Parathyroid adenoma (tissue), 2 donors: ENCODE measurements around the gene SELENOI.
A peak's percentile ranks its signal among the peaks of the same experiment; 100 is the strongest.

Source experiments
- H2AFZ ChIP-seq: fragments of 300-600 bp; sonication (generic); one replicate; pipeline ENCODE4 v1.7.0; 2017; ENCODE audit warnings: antibody characterized with exemption, mild to moderate bottlenecking
- H3K27ac ChIP-seq: fragments of 300-600 bp; sonication (generic); one replicate; pipeline ENCODE4 v1.7.0; 2017
- H3K27me3 ChIP-seq: fragments of 300-600 bp; sonication (generic); one replicate; pipeline ENCODE4 v1.7.0; 2017; ENCODE audit warnings: low read length; ENCODE audit not compliant: control insufficient read depth, insufficient read depth
- H3K36me3 ChIP-seq: fragments of 300-600 bp; sonication (generic); one replicate; pipeline ENCODE4 v1.7.0; 2017; ENCODE audit warnings: low read length; ENCODE audit not compliant: control insufficient read depth, insufficient read depth
- H3K4me1 ChIP-seq: fragments of 300-600 bp; sonication (generic); one replicate; pipeline ENCODE4 v1.7.0; 2017; ENCODE audit warnings: control low read depth
- H3K4me2 ChIP-seq: fragments of 300-600 bp; sonication (generic); one replicate; pipeline ENCODE4 v1.7.0; 2017; ENCODE audit warnings: low read length
- H3K4me3 ChIP-seq: fragments of 300-600 bp; sonication (generic); one replicate; pipeline ENCODE4 v1.7.0; 2017; ENCODE audit warnings: low read depth, low read length
- H3K79me2 ChIP-seq: fragments of 300-600 bp; sonication (generic); one replicate; pipeline ENCODE4 v1.7.0; 2017; ENCODE audit warnings: control low read depth
- H3K9ac ChIP-seq: fragments of 300-600 bp; sonication (generic); one replicate; pipeline ENCODE4 v1.7.0; 2017; ENCODE audit warnings: mild to moderate bottlenecking
- H3K9me3 ChIP-seq: fragments of 300-600 bp; sonication (generic); one replicate; pipeline ENCODE4 v1.7.0; 2017; ENCODE audit warnings: low read length; ENCODE audit not compliant: control insufficient read depth
- TF ChIP-seq, protein P1 (sequence below): fragments of 300-600 bp; sonication (generic); IDR thresholded peaks from one replicate; pipeline ENCODE4 v1.7.0; 2017; ENCODE audit warnings: antibody characterized with exemption, mild to moderate bottlenecking
- donor health status: primary hyperparathyroidism.

Gene SELENOI

DNA sequence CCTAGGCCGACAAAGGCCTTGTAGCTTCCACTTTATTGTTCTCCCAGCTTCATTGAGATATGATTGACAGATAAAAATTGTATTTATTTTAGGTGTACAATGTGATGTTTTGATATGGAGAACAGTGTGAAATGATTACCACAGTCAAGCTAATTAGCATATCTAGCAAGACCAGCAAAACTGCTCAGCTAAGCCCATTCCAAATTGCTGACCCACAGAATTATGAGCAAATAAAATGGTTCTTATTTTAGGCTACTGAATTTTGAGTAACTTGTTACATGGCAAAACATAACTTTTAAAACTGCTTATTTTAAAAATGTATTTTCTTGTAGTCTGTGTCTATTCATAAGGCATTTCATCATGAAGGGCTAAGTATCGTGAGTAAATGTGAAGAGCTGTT is 8.6 kb upstream of the SELENOI start:
- Histone ChIP-seq H3K9me3 (no peaks in the 10 kb centered on the region), H3K9ac (no peak overlapping the region), H3K4me2 (peak overlapping the region; percentile 0), H3K36me3 (no peaks in the 10 kb centered on the region), H2AFZ (peak overlapping the region; percentile 36), H3K4me3 (no peak overlapping the region), H3K79me2 (no peaks in the 10 kb centered on the region), H3K27me3 (no peaks in the 10 kb centered on the region), H3K27ac (no peak overlapping the region), H3K4me1 (peaks cover 4% of the 10 kb centered on the region)
- TF ChIP-seq, protein P1, sequence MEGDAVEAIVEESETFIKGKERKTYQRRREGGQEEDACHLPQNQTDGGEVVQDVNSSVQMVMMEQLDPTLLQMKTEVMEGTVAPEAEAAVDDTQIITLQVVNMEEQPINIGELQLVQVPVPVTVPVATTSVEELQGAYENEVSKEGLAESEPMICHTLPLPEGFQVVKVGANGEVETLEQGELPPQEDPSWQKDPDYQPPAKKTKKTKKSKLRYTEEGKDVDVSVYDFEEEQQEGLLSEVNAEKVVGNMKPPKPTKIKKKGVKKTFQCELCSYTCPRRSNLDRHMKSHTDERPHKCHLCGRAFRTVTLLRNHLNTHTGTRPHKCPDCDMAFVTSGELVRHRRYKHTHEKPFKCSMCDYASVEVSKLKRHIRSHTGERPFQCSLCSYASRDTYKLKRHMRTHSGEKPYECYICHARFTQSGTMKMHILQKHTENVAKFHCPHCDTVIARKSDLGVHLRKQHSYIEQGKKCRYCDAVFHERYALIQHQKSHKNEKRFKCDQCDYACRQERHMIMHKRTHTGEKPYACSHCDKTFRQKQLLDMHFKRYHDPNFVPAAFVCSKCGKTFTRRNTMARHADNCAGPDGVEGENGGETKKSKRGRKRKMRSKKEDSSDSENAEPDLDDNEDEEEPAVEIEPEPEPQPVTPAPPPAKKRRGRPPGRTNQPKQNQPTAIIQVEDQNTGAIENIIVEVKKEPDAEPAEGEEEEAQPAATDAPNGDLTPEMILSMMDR = no peak

DNA sequence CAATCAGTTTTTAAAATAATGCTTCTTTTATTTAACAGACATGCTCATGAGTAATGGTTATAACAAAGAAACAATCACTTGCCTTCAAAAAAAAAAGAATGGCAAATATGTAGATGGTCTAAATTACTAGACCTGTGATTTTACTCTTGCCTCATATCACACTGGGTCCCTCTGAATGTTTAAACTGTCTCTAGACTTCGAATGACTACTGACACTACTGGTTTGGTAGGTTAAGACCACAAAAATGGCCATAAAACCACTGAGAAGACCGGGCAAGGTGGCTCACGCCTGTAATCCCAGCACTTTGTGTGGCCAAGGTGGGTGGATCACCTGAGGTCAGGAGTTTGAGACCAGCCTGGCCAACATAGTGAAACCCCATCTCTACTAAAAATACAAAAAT is 5.1 kb upstream of the SELENOI start:
- Histone ChIP-seq H3K9me3 (no peaks in the 10 kb centered on the region), H3K36me3 (no peaks in the 10 kb centered on the region), H3K4me1 (peaks cover 10% of the 10 kb centered on the region), H3K9ac (no peak overlapping the region), H2AFZ (no peak overlapping the region), H3K27ac (no peak overlapping the region), H3K27me3 (no peaks in the 10 kb centered on the region), H3K4me3 (no peak overlapping the region), H3K79me2 (peaks cover 7% of the 10 kb centered on the region), H3K4me2 (no peak overlapping the region)
- TF ChIP-seq, protein P1 = no peak

DNA sequence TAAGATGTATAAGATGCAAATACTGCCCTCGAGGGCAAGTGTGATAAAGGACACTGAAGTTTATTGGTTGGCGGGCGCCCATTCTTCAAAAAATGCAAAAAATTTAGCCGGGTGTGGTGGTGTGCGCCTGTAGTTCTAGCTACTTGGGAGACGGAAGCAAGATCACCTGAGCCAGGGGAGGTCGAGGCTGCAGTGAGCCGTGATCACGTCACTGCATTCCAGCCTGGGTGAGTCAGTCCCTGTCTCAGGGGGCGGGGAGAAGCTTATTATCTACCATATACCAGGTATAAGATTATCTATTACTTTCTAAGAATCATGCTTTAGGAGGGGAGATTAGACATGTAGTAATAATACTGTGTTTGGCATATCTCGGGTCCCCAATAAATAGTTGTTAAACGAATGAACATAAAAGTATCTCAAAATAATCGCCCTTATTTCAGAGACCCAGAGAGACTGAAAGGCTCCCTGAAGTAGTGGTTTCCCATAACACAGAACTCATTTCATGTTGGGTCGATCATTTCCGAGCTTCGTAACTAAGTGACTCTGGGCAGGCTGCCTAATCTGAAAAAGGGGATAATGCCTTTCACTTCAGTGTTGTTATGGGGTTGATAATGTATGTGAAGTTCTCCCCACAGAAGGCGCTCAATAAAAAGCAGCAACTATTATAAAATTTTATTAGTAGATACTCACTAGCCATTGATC is 1.2 kb upstream of the SELENOI start:
- Histone ChIP-seq H3K4me1 (peaks cover 7% of the 10 kb centered on the region), H3K9ac (no peak overlapping the region), H3K79me2 (peaks cover 18% of the 10 kb centered on the region), H3K9me3 (no peaks in the 10 kb centered on the region), H2AFZ (peak overlapping the region; percentile 93), H3K27me3 (no peaks in the 10 kb centered on the region), H3K36me3 (no peaks in the 10 kb centered on the region), H3K4me2 (peak overlapping the region; percentile 64), H3K27ac (peak overlapping the region; percentile 90), H3K4me3 (peak overlapping the region; percentile 76)
- TF ChIP-seq, protein P1 = no peak

DNA sequence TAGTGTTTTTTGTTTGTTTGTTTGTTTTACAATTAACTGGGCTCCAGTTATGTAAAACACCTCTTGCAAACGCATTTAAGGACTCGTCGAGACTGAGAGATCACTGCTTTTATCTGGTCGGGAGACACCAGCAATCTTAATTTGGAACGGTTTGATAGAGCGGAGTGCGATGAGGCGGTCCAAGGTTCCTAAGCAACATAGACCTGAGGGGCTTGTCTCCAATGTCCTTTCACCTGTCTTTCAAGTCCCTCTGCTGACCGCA is 729 bp upstream of the SELENOI start:
- Histone ChIP-seq H2AFZ (peak overlapping the region; percentile 93), H3K79me2 (peaks cover 19% of the 10 kb centered on the region), H3K36me3 (no peaks in the 10 kb centered on the region), H3K4me2 (peak overlapping the region; percentile 64), H3K9me3 (no peaks in the 10 kb centered on the region), H3K27me3 (no peaks in the 10 kb centered on the region), H3K4me1 (peaks cover 7% of the 10 kb centered on the region), H3K27ac (peak overlapping the region; percentile 90), H3K4me3 (peak overlapping the region; percentile 76), H3K9ac (peak overlapping the region; percentile 21)
- TF ChIP-seq, protein P1 = no peak

DNA sequence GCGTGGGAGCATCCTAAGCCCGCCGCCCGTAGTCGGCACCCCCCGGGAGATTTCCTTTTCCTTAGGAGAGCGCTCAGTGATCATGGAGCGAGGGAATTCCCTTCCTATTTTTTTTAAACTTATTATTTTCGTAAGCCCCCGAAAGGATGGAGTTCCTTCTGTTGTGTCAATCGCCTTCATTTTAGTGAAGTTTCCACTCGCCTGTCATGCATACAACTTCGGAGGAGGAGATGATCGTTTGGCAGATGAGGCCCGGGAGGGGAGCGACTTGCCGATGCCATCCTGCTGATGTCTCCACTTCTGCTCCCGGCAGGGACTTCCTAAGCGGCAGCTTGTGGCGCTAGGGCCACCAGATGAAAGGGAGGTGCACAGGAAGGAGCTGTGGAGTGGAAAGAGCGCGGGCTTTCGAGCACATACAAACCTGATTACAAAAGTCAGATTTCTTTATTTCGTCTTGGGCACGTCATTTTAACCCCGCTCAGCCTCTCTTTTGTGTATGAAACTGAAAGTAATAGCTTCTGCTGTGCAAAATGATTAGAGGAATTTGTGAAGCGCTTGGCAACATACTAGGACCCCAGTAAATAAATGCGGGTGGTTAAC is 611 bp downstream of the SELENOI start, which contains the start of gene ADGRF3:
ADGRF3 (minus strand) TSS at position 336 of the 600 bp plus-strand sequence. CDS start 555 bp downstream, outside the sequence.
- Histone ChIP-seq H2AFZ (peak within 1 kb of the TSS; percentile 97), H3K36me3 (no peaks in the 10 kb centered on the region), H3K9me3 (no peaks in the 10 kb centered on the region), H3K9ac (peak within 1 kb of the TSS; percentile 47), H3K79me2 (peaks cover 31% of the 10 kb centered on the region), H3K4me3 (peak within 1 kb of the TSS; percentile 76), H3K27ac (peak within 1 kb of the TSS; percentile 90), H3K27me3 (no peaks in the 10 kb centered on the region), H3K4me2 (peak within 1 kb of the TSS; percentile 69), H3K4me1 (peaks cover 7% of the 10 kb centered on the region)
- TF ChIP-seq, protein P1 = no peak
